ENCODE results near the gene DENND1A.

DENND1A gene

GRCh38 chr9:123480791-123481190, 449.1 kb downstream of the DENND1A start:
- TF ChIP-seq REST (IDR thresholded peaks at IDR 0.05; ENCODE audit: insufficient read depth in 1 of 2, low read depth in 2 of 2, low read length in 2 of 2) = no peak
- TF ChIP-seq SIN3A (IDR thresholded peaks at IDR 0.05; ENCODE audit: borderline replicate concordance, insufficient read depth, low read length) = no peak
- TF ChIP-seq FOXP2 (optimal IDR thresholded peaks at IDR 0.05; ENCODE audit: borderline replicate concordance, extremely low read depth, extremely low read length, insufficient read depth) = no peak
- TF ChIP-seq TAF1 (IDR thresholded peaks at IDR 0.05; ENCODE audit: borderline replicate concordance, insufficient read depth, low read length) = no peak
- TF ChIP-seq POLR2AphosphoS5 (IDR thresholded peaks at IDR 0.05; ENCODE audit: low read depth, low read length) = no peak

GRCh38 chr9:123480096-123480495, 449.8 kb downstream of the DENND1A start:
- TF ChIP-seq SIN3A (IDR thresholded peaks at IDR 0.05; ENCODE audit: borderline replicate concordance, insufficient read depth, low read length) = no peak
- TF ChIP-seq POLR2AphosphoS5 (IDR thresholded peaks at IDR 0.05; ENCODE audit: low read depth, low read length) = no peak
- no peak for TF ChIP-seq REST (IDR thresholded peaks at IDR 0.05; ENCODE audit: insufficient read depth in 1 of 2, low read depth in 2 of 2, low read length in 2 of 2)

- TF ChIP-seq TAF1 (IDR thresholded peaks at IDR 0.05; ENCODE audit: borderline replicate concordance, insufficient read depth, low read length) (no peak), FOXP2 (optimal IDR thresholded peaks at IDR 0.05; ENCODE audit: borderline replicate concordance, extremely low read depth, extremely low read length, insufficient read depth) (no peak), POLR2AphosphoS5 (IDR thresholded peaks at IDR 0.05; ENCODE audit: low read depth, low read length) (no peak), SIN3A (IDR thresholded peaks at IDR 0.05; ENCODE audit: borderline replicate concordance, insufficient read depth, low read length) (no peak), REST (IDR thresholded peaks at IDR 0.05; ENCODE audit: insufficient read depth in 1 of 2, low read depth in 2 of 2, low read length in 2 of 2) (no peak)
These were observed 450.8 kb downstream of the DENND1A start for GRCh38 chr9:123478967-123479602.

GRCh38 chr9:123478160-123478559, 451.8 kb downstream of the DENND1A start:
- TF ChIP-seq SIN3A (IDR thresholded peaks at IDR 0.05; ENCODE audit: borderline replicate concordance, insufficient read depth, low read length) (no peak), REST (IDR thresholded peaks at IDR 0.05; ENCODE audit: insufficient read depth in 1 of 2, low read depth in 2 of 2, low read length in 2 of 2) (no peak), FOXP2 (optimal IDR thresholded peaks at IDR 0.05; ENCODE audit: borderline replicate concordance, extremely low read depth, extremely low read length, insufficient read depth) (no peak), TAF1 (IDR thresholded peaks at IDR 0.05; ENCODE audit: borderline replicate concordance, insufficient read depth, low read length) (no peak), POLR2AphosphoS5 (IDR thresholded peaks at IDR 0.05; ENCODE audit: low read depth, low read length) (no peak)

GRCh38 chr9:123475407-123475806, 454.5 kb downstream of the DENND1A start:
- TF ChIP-seq FOXP2 (optimal IDR thresholded peaks at IDR 0.05; ENCODE audit: borderline replicate concordance, extremely low read depth, extremely low read length, insufficient read depth) (no peak), TAF1 (IDR thresholded peaks at IDR 0.05; ENCODE audit: borderline replicate concordance, insufficient read depth, low read length) (no peak), SIN3A (IDR thresholded peaks at IDR 0.05; ENCODE audit: borderline replicate concordance, insufficient read depth, low read length) (no peak)

Measured in PFSK-1 (cell line).